ENCODE measurements around the gene MADCAM1. TPM values are rescaled to one million over a fixed set of nuclear protein-coding genes. Genes with fewer than 3 reads are reported as not detected.
A peak's percentile ranks its signal among the peaks of the same experiment; 100 is the strongest.

MADCAM1 gene
- total RNA-seq, 1 donor from 2014 or later, result 0.19 TPM

DNA sequence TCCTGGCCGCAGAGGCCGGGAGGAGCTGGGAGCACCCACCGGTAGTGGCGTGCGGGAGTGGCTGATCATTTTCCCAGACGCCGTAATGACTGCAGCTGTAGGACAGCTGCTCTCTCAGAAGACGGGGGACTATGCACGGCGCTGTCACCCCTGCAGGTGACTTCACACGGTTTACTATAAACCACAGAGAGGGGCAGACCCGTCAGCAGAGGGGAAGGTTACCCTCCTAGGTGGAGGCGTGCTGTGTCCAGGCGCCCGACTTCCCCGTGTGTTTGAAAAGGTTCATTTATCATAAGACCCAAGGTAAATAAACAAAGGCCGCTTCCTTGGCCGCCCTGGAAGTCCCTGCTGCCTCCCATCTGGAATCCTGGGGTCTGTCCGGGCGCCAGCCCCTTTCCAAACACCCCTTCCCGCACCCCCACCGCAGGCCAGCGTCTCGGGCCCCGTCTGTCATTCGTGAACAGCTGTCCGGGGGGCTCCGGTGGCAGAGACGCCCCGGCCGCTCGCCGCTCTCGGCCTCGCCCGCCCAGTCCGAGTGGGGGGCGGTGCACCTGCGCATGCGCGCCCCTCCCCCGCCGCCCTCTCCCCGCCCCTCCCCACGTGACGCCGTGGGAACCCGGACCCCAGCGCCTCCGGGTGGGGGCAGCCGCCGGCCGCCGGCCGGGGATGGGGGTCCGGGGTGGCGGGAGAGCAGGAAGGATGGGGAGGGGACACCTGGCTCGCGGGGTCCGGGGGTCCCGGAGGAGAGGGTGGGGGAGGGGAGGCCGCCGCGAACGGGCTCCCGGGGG is 36.4 kb upstream of the MADCAM1 start:
- DNase-seq, result no peak
- H3K4me3 Mint-ChIP-seq, result peak overlapping the region; percentile 8
- peaks cover 20% of the 10 kb centered on the region for H3K27me3 Mint-ChIP-seq
- H3K4me1 Mint-ChIP-seq, result no peaks in the 10 kb centered on the region
- H3K36me3 Mint-ChIP-seq (ENCODE audit: low read depth), result peaks cover 2% of the 10 kb centered on the region
- intact Hi-C loops (cut with micrococcal nuclease), result no loop called here
- H3K9me3 Mint-ChIP-seq, result no peaks in the 10 kb centered on the region
- no peak overlapping the region for H3K27ac Mint-ChIP-seq

DNA sequence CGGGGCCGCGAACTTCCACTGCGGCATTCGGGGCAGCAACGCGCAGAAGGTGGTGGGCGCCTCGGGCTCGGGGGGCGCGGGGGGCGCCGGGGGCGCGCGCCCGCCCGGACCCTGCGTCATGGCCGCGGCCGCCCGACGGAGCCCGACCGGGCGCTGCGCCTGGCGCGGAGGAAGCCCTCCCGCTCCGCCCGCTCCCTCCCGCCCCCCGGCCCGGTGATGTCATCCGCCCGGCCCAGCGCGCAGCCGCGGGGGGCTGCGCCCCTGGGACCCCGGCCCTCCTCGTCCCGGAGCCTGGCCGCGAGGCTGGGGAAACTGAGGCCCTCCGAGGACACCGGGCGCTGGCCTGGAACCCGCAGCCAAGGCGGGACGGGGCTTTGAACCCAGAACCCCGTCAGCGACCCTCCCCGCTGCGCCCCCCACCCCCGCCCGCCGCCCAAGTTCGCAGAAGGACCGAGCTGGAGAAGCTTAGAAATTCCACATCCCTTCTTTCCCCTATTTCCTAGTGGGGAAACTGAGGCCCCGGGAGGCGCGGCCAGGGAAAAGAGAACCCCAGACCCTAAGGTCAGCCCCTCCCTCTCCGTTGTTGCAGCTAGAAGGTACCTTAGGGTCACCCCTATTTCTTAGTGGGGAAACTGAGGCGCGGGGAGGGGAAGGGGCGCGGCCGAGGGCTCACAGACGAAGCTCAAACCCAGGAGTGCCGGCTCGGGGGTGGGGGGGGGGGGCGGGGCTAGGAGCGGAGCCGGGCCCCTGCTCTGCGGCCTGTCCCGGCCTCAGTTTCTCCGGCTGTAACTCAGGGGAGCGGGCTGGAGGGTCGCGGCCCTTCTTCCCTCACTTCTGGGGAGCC is 35.2 kb upstream of the MADCAM1 start, which contains the start of gene SHC2:
TSS of gene SHC2 (minus strand) at position 157 of the 844 bp plus-strand sequence. CDS start at position 120, 37 bp downstream.
- Mint-ChIP-seq H3K36me3 (ENCODE audit: low read depth) (peaks cover 2% of the 10 kb centered on the region), H3K27ac (no peak within 1 kb of the TSS), H3K27me3 (peaks cover 20% of the 10 kb centered on the region), H3K4me3 (peak within 1 kb of the TSS; percentile 35), H3K4me1 (no peaks in the 10 kb centered on the region), H3K9me3 (no peaks in the 10 kb centered on the region)
- no peak for DNase-seq
- intact Hi-C loops (cut with micrococcal nuclease), result no loop called here

DNA sequence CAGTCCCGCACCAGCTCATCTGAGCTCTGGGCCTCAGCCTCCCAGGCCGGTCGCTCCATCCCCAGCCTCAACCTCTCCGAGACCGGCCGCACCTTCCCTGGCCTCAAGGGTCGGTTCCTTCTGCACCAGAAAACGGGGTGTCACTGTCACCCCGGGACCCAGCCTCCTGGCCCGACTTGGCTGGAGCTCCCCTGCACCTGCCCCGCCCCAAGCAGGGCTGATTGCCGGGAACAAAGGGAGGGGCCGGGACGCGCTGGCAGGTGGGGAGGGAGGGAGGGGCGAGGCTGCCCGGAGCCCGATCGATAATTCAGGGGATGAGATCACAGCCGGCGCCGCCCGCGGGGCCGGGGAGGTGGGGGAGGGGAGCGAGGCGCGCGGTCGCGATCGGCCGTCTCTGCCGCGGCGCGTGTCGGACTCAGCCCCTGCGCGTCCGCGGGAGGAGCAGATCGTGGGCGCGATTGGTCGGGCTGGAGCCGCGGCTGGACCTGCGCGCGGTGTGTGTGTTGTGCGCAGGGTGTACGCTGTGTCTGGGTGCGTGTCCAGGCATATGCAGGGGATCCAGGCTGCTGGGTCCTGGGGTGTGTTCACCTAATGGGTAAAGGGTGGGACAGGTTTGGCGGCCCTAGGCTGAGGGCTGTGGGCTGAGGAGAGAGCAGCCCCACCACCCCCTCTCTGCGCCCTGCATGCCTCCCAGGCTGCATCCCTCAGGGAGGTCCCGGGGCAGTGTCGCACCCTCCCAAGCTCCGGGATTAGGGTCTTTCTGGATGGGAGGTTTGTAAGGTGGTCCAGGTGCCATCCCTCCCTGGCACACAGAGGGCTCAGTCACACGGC is 34.4 kb upstream of the MADCAM1 start:
- Mint-ChIP-seq H3K27ac (no peak overlapping the region), H3K27me3 (peaks cover 20% of the 10 kb centered on the region)
- DNase-seq, result no peak

DNA sequence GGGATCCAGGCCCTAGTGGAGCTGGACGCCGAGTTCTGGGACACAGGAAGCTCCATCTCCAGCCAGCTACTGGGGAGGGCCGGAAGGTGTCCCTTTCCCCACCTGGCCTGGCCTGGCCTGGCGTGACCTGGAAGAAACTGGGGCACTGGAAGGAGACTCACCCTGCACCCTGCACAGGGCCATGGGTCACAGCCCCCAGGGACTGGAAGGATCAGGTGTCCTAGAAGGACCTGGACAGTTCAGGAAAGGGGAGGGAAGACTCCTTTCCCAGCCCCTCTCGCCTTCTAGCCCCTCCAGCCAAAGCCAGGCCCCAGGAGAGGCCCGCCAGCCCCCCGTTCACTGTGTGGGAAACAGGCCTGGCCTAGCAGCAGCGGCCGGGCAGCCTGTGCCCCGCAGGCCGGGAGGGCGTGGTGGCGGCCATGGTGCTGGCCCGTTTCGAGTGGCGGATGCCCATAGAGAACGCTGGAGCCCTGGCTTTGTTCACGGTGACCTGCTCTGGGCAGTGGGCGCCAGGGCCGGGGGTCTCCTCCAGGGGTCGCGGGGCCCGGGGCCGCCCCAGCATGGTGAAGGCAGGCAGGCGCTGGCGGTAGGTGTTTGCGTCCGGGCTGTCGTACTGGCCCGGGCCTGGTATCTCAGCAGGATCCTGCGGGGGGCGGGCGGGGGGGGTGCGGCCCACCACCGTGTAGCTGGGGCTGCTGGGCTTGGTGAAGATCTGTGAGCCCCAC is 32.6 kb upstream of the MADCAM1 start:
- peaks cover 2% of the 10 kb centered on the region for H3K36me3 Mint-ChIP-seq (ENCODE audit: low read depth)
- no peak overlapping the region for H3K4me3 Mint-ChIP-seq
- no peak overlapping the region for H3K27ac Mint-ChIP-seq
- no peaks in the 10 kb centered on the region for H3K9me3 Mint-ChIP-seq
- H3K4me1 Mint-ChIP-seq, result no peaks in the 10 kb centered on the region
- intact Hi-C loops (cut with micrococcal nuclease), result no loop called here
- peaks cover 20% of the 10 kb centered on the region for H3K27me3 Mint-ChIP-seq
- DNase-seq, result no peak

More for the DNA sequence above, 34.4 kb upstream of the MADCAM1 start:
- H3K36me3 Mint-ChIP-seq (ENCODE audit: low read depth), result peaks cover 2% of the 10 kb centered on the region
- intact Hi-C loops (cut with micrococcal nuclease), result no loop called here
- H3K4me3 Mint-ChIP-seq, result peak overlapping the region; percentile 35
- H3K4me1 Mint-ChIP-seq, result no peaks in the 10 kb centered on the region
- H3K9me3 Mint-ChIP-seq, result no peaks in the 10 kb centered on the region

DNA sequence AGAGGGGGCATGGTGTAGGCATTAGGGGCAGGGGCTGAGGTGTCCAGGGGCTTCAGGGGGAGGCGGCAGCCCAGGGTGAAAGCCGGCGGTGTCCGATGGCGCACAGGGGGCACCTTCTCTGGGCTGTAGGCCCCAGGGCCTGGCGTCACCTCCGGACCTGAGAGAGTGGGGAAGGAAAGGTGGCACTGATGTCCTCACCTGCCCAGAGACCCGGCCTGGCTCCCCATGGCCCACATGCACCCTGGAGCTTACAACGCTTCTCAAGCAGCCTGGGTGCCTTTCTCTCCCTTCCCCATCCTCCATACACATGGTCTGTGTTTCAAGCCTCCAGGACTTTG is 32.1 kb upstream of the MADCAM1 start:
- intact Hi-C loops (cut with micrococcal nuclease), result no loop called here
- Mint-ChIP-seq H3K9me3 (no peaks in the 10 kb centered on the region), H3K27me3 (peaks cover 20% of the 10 kb centered on the region), H3K36me3 (ENCODE audit: low read depth) (peaks cover 2% of the 10 kb centered on the region), H3K4me3 (no peak overlapping the region), H3K27ac (no peak overlapping the region), H3K4me1 (no peaks in the 10 kb centered on the region)
- DNase-seq, result no peak

DNA sequence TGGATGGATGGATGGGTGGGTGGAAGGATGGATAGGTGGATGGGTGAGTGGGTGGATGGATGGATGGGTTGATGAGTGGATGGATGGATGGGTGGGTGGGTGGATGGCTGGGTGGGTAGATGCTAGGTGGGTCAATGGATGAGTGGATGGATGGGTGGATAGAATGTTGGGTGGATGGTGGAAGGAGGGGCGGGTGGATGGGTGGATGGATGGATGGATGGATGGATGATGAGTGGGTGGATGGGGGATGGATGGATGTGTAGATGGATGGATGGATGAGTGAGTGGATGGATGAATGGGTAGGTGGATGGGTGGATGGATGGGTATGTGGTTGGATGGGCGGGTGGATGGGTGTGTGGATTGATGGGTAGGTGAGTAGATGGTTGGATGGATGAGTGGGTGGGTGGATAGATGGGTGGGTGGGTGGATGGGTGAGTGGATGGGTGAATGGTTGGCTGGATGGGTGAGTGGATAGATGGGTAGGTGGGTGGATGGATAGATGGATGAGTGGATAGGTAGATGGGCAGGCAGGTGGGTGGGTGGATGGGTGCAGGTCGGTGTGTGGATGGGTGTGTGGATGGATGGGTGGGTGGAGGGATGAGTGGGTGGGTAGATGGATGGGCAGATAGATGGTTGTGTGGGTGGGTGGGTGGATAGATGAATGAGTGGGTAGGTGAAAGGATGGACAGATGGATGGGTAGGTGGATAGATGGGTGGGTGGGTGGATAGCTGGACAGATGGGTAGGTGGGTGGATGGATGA is 31.1 kb upstream of the MADCAM1 start:
- no peaks in the 10 kb centered on the region for H3K4me1 Mint-ChIP-seq
- intact Hi-C loops (cut with micrococcal nuclease), result no loop called here
- H3K36me3 Mint-ChIP-seq (ENCODE audit: low read depth), result peaks cover 2% of the 10 kb centered on the region
- DNase-seq, result no peak
- no peak overlapping the region for H3K27ac Mint-ChIP-seq
- no peaks in the 10 kb centered on the region for H3K9me3 Mint-ChIP-seq
- peaks cover 13% of the 10 kb centered on the region for H3K27me3 Mint-ChIP-seq
- H3K4me3 Mint-ChIP-seq, result no peak overlapping the region

DNA sequence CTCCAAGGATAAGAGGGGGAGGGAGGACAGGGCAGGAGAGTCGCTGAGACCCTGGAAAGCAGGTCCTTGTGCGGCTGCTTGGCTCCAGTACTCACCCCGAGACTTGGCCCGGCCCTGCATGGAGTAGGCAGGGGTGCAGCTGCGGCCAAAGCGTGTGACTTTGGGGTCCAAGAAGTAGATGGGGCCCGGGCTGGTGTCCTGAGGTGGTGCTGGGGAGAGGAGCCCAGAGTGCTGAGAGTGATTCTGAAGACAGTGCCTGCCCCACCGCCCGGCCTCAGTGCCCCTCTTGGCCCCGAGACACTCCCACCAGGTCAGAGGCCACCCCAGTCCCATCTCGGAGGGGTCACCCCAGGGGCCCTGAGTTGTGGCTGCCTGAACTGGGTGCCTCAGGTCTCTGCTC is 28.7 kb upstream of the MADCAM1 start:
- Mint-ChIP-seq H3K27ac (no peak overlapping the region), H3K36me3 (ENCODE audit: low read depth) (peaks cover 2% of the 10 kb centered on the region), H3K4me1 (no peaks in the 10 kb centered on the region), H3K9me3 (no peaks in the 10 kb centered on the region), H3K4me3 (no peak overlapping the region), H3K27me3 (peaks cover 7% of the 10 kb centered on the region)
- DNase-seq, result no peak
- intact Hi-C loops (cut with micrococcal nuclease), result no loop called here

DNA sequence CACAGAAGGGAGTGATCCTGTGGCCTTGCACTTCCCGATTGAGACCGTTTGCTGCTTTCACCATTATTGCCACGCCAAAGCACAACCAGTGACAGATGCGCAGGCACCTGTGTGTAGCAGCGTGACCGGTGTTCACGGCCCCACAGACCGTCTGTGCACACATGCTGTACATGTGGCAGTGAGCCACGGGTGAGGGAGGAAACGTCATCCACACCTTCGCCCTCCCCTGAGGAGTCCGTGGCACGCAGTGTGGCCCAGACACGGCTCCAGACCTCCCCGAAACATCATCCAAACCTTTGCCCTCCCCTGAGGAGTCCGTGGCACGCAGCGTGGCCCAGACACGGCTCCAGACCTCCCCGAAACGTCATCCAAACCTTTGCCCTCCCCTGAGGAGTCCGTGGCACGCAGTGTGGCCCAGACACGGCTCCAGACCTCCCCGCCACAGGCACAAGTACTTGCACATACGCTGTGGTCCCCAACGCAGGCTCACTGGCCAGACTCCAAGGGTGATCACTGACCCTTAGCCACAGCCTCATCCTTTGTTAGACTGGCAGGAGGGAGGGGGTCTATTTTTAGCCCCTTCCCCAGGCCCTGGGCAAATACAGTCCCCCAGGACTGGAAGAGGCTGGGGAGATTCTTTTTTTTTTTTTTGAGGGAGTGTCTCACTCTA is 27.6 kb upstream of the MADCAM1 start:
- intact Hi-C loops (cut with micrococcal nuclease), result no loop called here
- Mint-ChIP-seq H3K4me1 (no peaks in the 10 kb centered on the region), H3K4me3 (no peak overlapping the region), H3K36me3 (ENCODE audit: low read depth) (peaks cover 2% of the 10 kb centered on the region), H3K9me3 (no peaks in the 10 kb centered on the region), H3K27me3 (no peaks in the 10 kb centered on the region), H3K27ac (no peak overlapping the region)
- DNase-seq, result no peak

DNA sequence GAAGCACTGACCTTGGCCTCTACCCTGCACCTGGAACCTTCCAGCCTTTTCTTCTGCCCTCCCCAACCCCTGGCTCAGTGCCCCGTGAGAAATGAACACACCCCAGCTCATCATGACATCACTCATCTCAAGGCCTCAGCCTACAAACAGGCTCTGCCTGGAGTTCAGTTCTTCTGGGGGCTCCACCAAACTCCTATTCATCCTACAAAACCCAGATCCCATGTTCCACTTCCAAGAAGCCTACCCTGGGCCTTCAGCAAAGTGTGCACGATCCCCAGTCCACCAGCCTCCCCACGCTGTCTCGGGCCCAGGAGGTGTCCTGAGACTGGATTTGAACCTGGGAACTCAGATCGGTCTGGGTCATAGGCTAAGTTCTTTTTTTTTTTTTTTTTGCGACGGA is 26.5 kb upstream of the MADCAM1 start:
- Mint-ChIP-seq H3K27ac (no peak overlapping the region), H3K36me3 (ENCODE audit: low read depth) (no peaks in the 10 kb centered on the region), H3K9me3 (no peaks in the 10 kb centered on the region), H3K4me1 (no peaks in the 10 kb centered on the region), H3K4me3 (no peak overlapping the region), H3K27me3 (no peaks in the 10 kb centered on the region)
- DNase-seq, result no peak
- intact Hi-C loops (cut with micrococcal nuclease), result no loop called here

DNA sequence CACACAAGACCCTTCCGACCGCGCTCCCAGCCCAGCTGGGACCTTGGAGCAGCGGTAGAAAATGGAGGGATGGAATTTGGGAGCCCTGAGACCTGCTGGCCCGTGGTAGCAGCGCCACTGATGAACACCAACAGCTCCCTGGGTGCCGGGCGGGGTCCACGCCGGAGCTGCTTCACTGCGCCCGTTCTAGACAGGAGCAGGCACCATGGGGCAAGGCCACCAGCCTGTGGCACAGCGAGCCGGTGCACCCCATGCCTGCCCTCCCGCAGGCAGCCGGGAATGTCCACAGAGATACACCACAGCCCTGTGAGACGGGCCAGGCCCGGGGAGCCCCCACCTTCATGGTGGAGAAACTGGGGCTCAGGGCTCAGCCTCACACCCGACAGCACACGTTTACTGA is 25.6 kb upstream of the MADCAM1 start:
- H3K4me3 Mint-ChIP-seq, result no peak overlapping the region
- no peaks in the 10 kb centered on the region for H3K9me3 Mint-ChIP-seq
- H3K36me3 Mint-ChIP-seq (ENCODE audit: low read depth), result no peaks in the 10 kb centered on the region
- intact Hi-C loops (cut with micrococcal nuclease), result no loop called here
- no peaks in the 10 kb centered on the region for H3K27me3 Mint-ChIP-seq
- no peak overlapping the region for H3K27ac Mint-ChIP-seq
- H3K4me1 Mint-ChIP-seq, result no peaks in the 10 kb centered on the region
- DNase-seq, result no peak

DNA sequence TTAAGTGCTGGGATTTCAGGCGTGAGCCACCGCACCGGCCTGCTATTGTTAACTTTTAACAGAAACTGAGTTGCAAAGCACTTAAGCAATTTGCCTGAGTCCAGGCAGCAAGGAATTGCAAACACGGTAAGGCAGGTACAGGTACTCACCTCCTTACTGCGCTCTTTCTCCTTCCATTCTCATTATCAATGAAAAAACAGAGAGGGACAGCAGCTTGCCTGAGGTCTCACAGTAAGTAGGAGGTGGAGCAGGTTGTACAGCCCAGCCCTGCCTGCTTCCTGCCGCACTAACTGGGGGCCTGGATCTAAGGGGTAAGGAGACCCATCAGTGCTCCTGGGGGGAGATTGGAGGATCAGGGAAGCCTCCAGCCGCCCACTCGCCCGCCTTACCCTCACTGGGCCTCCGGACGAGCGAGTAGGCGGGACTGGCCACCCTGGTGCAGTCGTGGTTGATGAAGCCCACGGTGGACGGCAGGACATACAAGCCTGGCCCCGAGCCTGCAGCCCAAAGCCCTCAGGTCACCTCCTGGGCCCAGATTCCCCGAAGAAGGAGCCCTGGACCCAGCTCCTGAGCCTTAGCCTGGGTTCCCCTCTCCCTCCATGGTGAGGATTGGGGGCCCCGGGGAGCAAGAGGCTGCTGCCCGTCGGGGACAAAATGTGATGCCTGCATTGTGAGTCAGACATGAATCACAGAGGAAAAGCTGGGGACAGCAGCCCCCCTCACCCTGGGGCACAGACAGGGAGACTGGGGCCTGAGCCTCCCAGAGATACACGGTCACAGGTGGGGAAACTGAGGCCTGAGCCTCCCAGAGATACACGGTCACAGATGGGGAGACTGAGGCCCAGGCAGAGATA is 24.1 kb upstream of the MADCAM1 start:
- Mint-ChIP-seq H3K36me3 (ENCODE audit: low read depth) (no peaks in the 10 kb centered on the region), H3K27me3 (no peaks in the 10 kb centered on the region), H3K4me1 (no peaks in the 10 kb centered on the region), H3K27ac (no peak overlapping the region), H3K4me3 (no peak overlapping the region), H3K9me3 (no peaks in the 10 kb centered on the region)
- intact Hi-C loops (cut with micrococcal nuclease), result no loop called here
- no peak for DNase-seq
